A673 (cell line): Measurements from ENCODE around the gene MAPKAP1. TPM values are rescaled to one million over a fixed set of nuclear protein-coding genes. Genes with fewer than 3 reads are reported as not detected.

Source experiments
- BruUV-seq: library from RNA; stranded (reverse); fragments of 400-500 nt; replicated peaks from 2 replicates; lab custom pipeline; 2021; lab: Mats Ljungman, UMichigan
- CTCF ChIA-PET: fragments of 300-600 bp; sonication (Branson Sonifier 250); formaldehyde crosslinking; loops from one replicate; lab custom pipeline; 2022; ENCODE audit warnings: antibody characterized with exemption; lab: Charles Lee
- POLR2A ChIA-PET: fragments of 300-600 bp; sonication (Branson Sonifier 250); formaldehyde crosslinking; loops from one replicate; lab custom pipeline; 2022; ENCODE audit warnings: antibody characterized with exemption; ENCODE audit not compliant: low non-redundant PET; lab: Charles Lee
- DNase-seq: peaks from one replicate; pipeline ENCODE4 v3.0.0-alpha.2; 2015; ENCODE audit warnings: low spot score
- H3K27ac ChIP-seq: fragments of 200-600 bp; sonication (generic); 2 replicates; pipeline ENCODE4 v1.5.1; 2016; ENCODE audit warnings: mixed run types, low read depth, mild to moderate bottlenecking, mixed read lengths, antibody characterized with exemption, low read length; ENCODE audit not compliant: poor library complexity, severe bottlenecking
- H3K27me3 ChIP-seq: fragments of 200-600 bp; sonication (generic); replicated peaks from 2 replicates; pipeline ENCODE4 v1.6.1; 2017; ENCODE audit warnings: mixed run types, low read depth, mild to moderate bottlenecking, mixed read lengths, antibody characterized with exemption, low read length; ENCODE audit not compliant: insufficient read depth, poor library complexity
- H3K36me3 ChIP-seq: fragments of 200-600 bp; sonication (generic); 2 replicates; pipeline ENCODE4 v1.6.1; 2016; ENCODE audit warnings: mixed run types, mild to moderate bottlenecking, mixed read lengths, antibody characterized with exemption, low read length; ENCODE audit not compliant: insufficient read depth, poor library complexity, severe bottlenecking
- H3K4me1 ChIP-seq: fragments of 200-600 bp; sonication (generic); 2 replicates; pipeline ENCODE4 v1.6.1; 2017; ENCODE audit warnings: mixed run types, mild to moderate bottlenecking, mixed read lengths, antibody characterized with exemption, low read length; ENCODE audit not compliant: insufficient read depth, poor library complexity, severe bottlenecking
- H3K4me3 ChIP-seq: fragments of 200-600 bp; sonication (generic); 2 replicates; pipeline ENCODE4 v1.5.1; 2016; ENCODE audit warnings: low read depth, mixed run types, mild to moderate bottlenecking, mixed read lengths, low read length; ENCODE audit not compliant: poor library complexity, severe bottlenecking
- H3K9me3 ChIP-seq: fragments of 200-600 bp; sonication (generic); 2 replicates; pipeline ENCODE4 v1.6.1; 2016; ENCODE audit warnings: mixed run types, low read depth, mild to moderate bottlenecking, mixed read lengths, antibody characterized with exemption, low read length; ENCODE audit not compliant: poor library complexity, severe bottlenecking
- CTCF ChIP-seq: fragments of 300-800, 200-600 bp; sonication (generic); conservative IDR thresholded peaks from 2 replicates; pipeline ENCODE4 v1.5.1; 2017; ENCODE audit warnings: low read depth, mild to moderate bottlenecking, antibody characterized with exemption, low read length, moderate library complexity, mixed read lengths
- EZH2 ChIP-seq: fragments of 200-600 bp; sonication (generic); IDR thresholded peaks from 2 replicates; pipeline ENCODE4 v1.6.1; 2017; ENCODE audit warnings: borderline replicate concordance, low read depth, mild to moderate bottlenecking, mixed read lengths, antibody characterized with exemption, low read length; ENCODE audit not compliant: poor library complexity, severe bottlenecking
- intact Hi-C: fragments of 100-400 bp; cut with micrococcal nuclease; formaldehyde crosslinking; loops from one replicate; pipeline ENCODE4 v1.10.0; 2022; ENCODE audit not compliant: unreplicated experiment
- total RNA-seq: library from RNA; stranded (reverse); gene quantifications from 2 replicates; pipeline ENCODE4 v1.2.3, GENCODE V29; 2021

Gene MAPKAP1
- total RNA-seq, 1 experiment from 2014 or later, result 98.7 TPM

- no peak overlapping the region for H3K27ac ChIP-seq
- no peaks in the 10 kb centered on the region for H3K27me3 ChIP-seq
- H3K4me3 ChIP-seq, result no peak overlapping the region
- no peaks in the 10 kb centered on the region for H3K9me3 ChIP-seq
- no peaks in the 10 kb centered on the region for H3K36me3 ChIP-seq
- intact Hi-C loops, result no loop called here
- TF ChIP-seq EZH2 (no peak), CTCF (no peak)
- ChIA-PET CTCF (no interaction called here), POLR2A (no interaction called here)
- H3K4me1 ChIP-seq, result no peaks in the 10 kb centered on the region
- no peak for DNase-seq
- BruUV-seq, result no TSS peak
These were observed 230.4 kb downstream of the MAPKAP1 start for GRCh38 chr9:125476645-125477044.

- DNase-seq, result no peak
- Histone ChIP-seq H3K4me1 (no peaks in the 10 kb centered on the region), H3K9me3 (no peaks in the 10 kb centered on the region), H3K27ac (no peak overlapping the region), H3K27me3 (no peaks in the 10 kb centered on the region), H3K36me3 (no peaks in the 10 kb centered on the region), H3K4me3 (no peak overlapping the region)
- TF ChIP-seq CTCF (no peak), EZH2 (no peak)
- BruUV-seq, result no TSS peak
- ChIA-PET POLR2A (no interaction called here), CTCF (no interaction called here)
- intact Hi-C loops, result no loop called here
These were observed 231.6 kb downstream of the MAPKAP1 start for GRCh38 chr9:125475385-125475784.

GRCh38 chr9:125472926-125473701 lies 233.9 kb downstream of the MAPKAP1 start:
- BruUV-seq, result no TSS peak
- ChIA-PET POLR2A (interaction anchor here (0.6 kb wide), 1 partner anchor 217 kb away, joined by 5 read pairs; no protein-coding TSS in a partner anchor), CTCF (no interaction called here)
- H3K4me3 ChIP-seq, result no peak overlapping the region
- no peaks in the 10 kb centered on the region for H3K27me3 ChIP-seq
- H3K4me1 ChIP-seq, result no peaks in the 10 kb centered on the region
- TF ChIP-seq CTCF, result no peak
- no peak for TF ChIP-seq EZH2
- H3K9me3 ChIP-seq, result no peaks in the 10 kb centered on the region
- H3K27ac ChIP-seq, result no peak overlapping the region
- H3K36me3 ChIP-seq, result no peaks in the 10 kb centered on the region
- intact Hi-C loops, result no loop called here
- no peak for DNase-seq
